Endothelial cell (in vitro differentiated cells): ENCODE data around the gene ZBTB7B. TPM values are rescaled to one million over a fixed set of nuclear protein-coding genes. Genes with fewer than 3 reads are reported as not detected.
"Not testable (repeated sequence)": the region's sequence is repeated elsewhere in the genome, so short reads cannot be mapped to it uniquely, and the experiment has no call there.

Experiments
- DNase-seq: peaks from one replicate; pipeline ENCODE4 v3.0.0; 2021; ENCODE audit warnings: low spot score
- H3K27ac Mint-ChIP-seq: one replicate; pipeline ENCODE4 v1.8.0; 2021; ENCODE audit warnings: mixed read lengths, inconsistent platforms; ENCODE audit not compliant: unreplicated experiment
- H3K27me3 Mint-ChIP-seq: one replicate; pipeline ENCODE4 v1.8.0; 2021; ENCODE audit warnings: mild to moderate bottlenecking, moderate library complexity, mixed read lengths, inconsistent platforms; ENCODE audit not compliant: unreplicated experiment
- H3K36me3 Mint-ChIP-seq: one replicate; pipeline ENCODE4 v1.8.0; 2021; ENCODE audit warnings: mild to moderate bottlenecking, low read depth, mixed read lengths, inconsistent platforms; ENCODE audit not compliant: unreplicated experiment
- H3K4me1 Mint-ChIP-seq: one replicate; pipeline ENCODE4 v1.8.0; 2021; ENCODE audit warnings: mild to moderate bottlenecking, mixed read lengths, inconsistent platforms; ENCODE audit not compliant: unreplicated experiment
- H3K4me3 Mint-ChIP-seq: one replicate; pipeline ENCODE4 v1.8.0; 2021; ENCODE audit warnings: mild to moderate bottlenecking, mixed read lengths, inconsistent platforms; ENCODE audit not compliant: unreplicated experiment
- H3K9me3 Mint-ChIP-seq: one replicate; pipeline ENCODE4 v1.8.0; 2021; ENCODE audit warnings: mixed read lengths, inconsistent platforms; ENCODE audit not compliant: unreplicated experiment
- CTCF ChIP-seq: fragments of 200-600 bp; sonication (generic); IDR thresholded peaks from one replicate; pipeline ENCODE4 v1.5.0; 2021; ENCODE audit warnings: antibody characterized with exemption; ENCODE audit not compliant: unreplicated experiment
- total RNA-seq: library from RNA; stranded (reverse); fragmentation: NEBNext Ultra II Directional; extraction: Animal tissue kit (Norgen Biotek cat#: 25700); gene quantifications from one replicate; pipeline ENCODE4 v1.2.1, GENCODE V29; 2021; ENCODE audit not compliant: unreplicated experiment

The ZBTB7B gene
- total RNA-seq, 1 donor from 2014 or later, result 23.3 TPM

- DNase-seq, result no peak
- H3K27ac Mint-ChIP-seq, result no peak within 1 kb of the TSS
- no peaks in the 10 kb centered on the region for H3K9me3 Mint-ChIP-seq
Observed at GRCh38 chr1:154993572-154994268, 8.9 kb upstream of the ZBTB7B start, which contains the start of gene LENEP. TSS of gene LENEP (plus strand) at chr1:154993586. CDS start at chr1:154993608, 22 bp downstream.

GRCh38 chr1:154994269-154994587, 8.4 kb upstream of the ZBTB7B start:
- Mint-ChIP-seq H3K4me1 (peaks cover 12% of the 10 kb centered on the region), H3K27me3 (peaks cover 6% of the 10 kb centered on the region), H3K9me3 (no peaks in the 10 kb centered on the region), H3K36me3 (peaks cover 5% of the 10 kb centered on the region), H3K4me3 (peak overlapping the region; percentile 12), H3K27ac (no peak overlapping the region)
- TF ChIP-seq CTCF, result no peak
- DNase-seq, result no peak

More at GRCh38 chr1:154993572-154994268, 8.9 kb upstream of the ZBTB7B start, which contains the start of gene LENEP:
- Mint-ChIP-seq H3K36me3 (peaks cover 9% of the 10 kb centered on the region), H3K27me3 (peaks cover 1% of the 10 kb centered on the region), H3K4me1 (peaks cover 13% of the 10 kb centered on the region), H3K4me3 (peak within 1 kb of the TSS; percentile 12)
- TF ChIP-seq CTCF, result no peak

GRCh38 chr1:154994591-154994990, 8.0 kb upstream of the ZBTB7B start:
- Mint-ChIP-seq H3K36me3 (peaks cover 3% of the 10 kb centered on the region), H3K4me3 (peak overlapping the region; percentile 63), H3K9me3 (no peaks in the 10 kb centered on the region), H3K27ac (no peak overlapping the region), H3K4me1 (peaks cover 11% of the 10 kb centered on the region), H3K27me3 (peaks cover 6% of the 10 kb centered on the region)
- TF ChIP-seq CTCF, result no peak
- no peak for DNase-seq

- H3K4me3 Mint-ChIP-seq, H3K9me3 Mint-ChIP-seq, H3K27ac Mint-ChIP-seq, H3K27me3 Mint-ChIP-seq, H3K36me3 Mint-ChIP-seq: not testable (repeated sequence)
- peaks cover 15% of the 10 kb centered on the region for H3K4me1 Mint-ChIP-seq
- peak; percentile 24 for TF ChIP-seq CTCF
- peak; percentile 71 for DNase-seq
Observed at GRCh38 chr1:154995301-154995983, 7.2 kb upstream of the ZBTB7B start.

GRCh38 chr1:154996966-154997701, 5.5 kb upstream of the ZBTB7B start:
- Mint-ChIP-seq H3K9me3 (no peaks in the 10 kb centered on the region), H3K27me3 (peaks cover 10% of the 10 kb centered on the region), H3K36me3 (no peaks in the 10 kb centered on the region), H3K4me1 (peaks cover 15% of the 10 kb centered on the region), H3K27ac (no peak overlapping the region), H3K4me3 (no peak overlapping the region)
- no peak for DNase-seq
- no peak for TF ChIP-seq CTCF
